ENCODE results near the gene STEAP3. TPM values are rescaled to one million over a fixed set of nuclear protein-coding genes. Genes with fewer than 3 reads are reported as not detected.

The STEAP3 gene
- total RNA-seq, 6 experiments from 2014 or later, result 118 to 165 (median 131) TPM

GRCh38 chr2:119190321-119191111 is 33.1 kb upstream of the STEAP3 start:
- TF ChIP-seq POLR2A (IDR thresholded peaks at IDR 0.05) (no peak), CTCF (IDR thresholded peaks at IDR 0.05) (no peak)
- 52% methylated on average over 8 of the region's 8 CpGs for WGBS (ENCODE audit: insufficient coverage, low coverage, low lambda C conversion rate, missing lambda C conversion rate)
- intact Hi-C loops (cut with DNase I), result no loop called here
- Histone ChIP-seq H3K36me3 (no peaks in the 10 kb centered on the region), H3K27me3 (no peaks in the 10 kb centered on the region), H3K4me1 (peaks cover 0 to 8% (median 2%) of the 10 kb centered on the region in 4 donors), H3K27ac (no peak overlapping the region), H3K4me3 (no peak overlapping the region), H3K9me3 (no peaks in the 10 kb centered on the region)
- no peak for ATAC-seq
- no peak for DNase-seq

GRCh38 chr2:119192893-119193292 is 30.7 kb upstream of the STEAP3 start:
- no peak for ATAC-seq

GRCh38 chr2:119195001-119195400 is 28.6 kb upstream of the STEAP3 start:
- peak overlapping the region in 2 of 3 donors; percentile 20 for H3K27ac ChIP-seq
- TF ChIP-seq CTCF (IDR thresholded peaks at IDR 0.05) (no peak), POLR2A (IDR thresholded peaks at IDR 0.05) (no peak)
- H3K4me3 ChIP-seq, result no peak overlapping the region
- 57% methylated on average over 4 of the region's 5 CpGs for WGBS (ENCODE audit: insufficient coverage, low coverage, low lambda C conversion rate, missing lambda C conversion rate)
- peak; percentile 93 to 98 (median 96) for ATAC-seq
- no peaks in the 10 kb centered on the region for H3K27me3 ChIP-seq
- peak; percentile 72 to 90 (median 89) for DNase-seq
- no peaks in the 10 kb centered on the region for H3K9me3 ChIP-seq
- H3K36me3 ChIP-seq, result no peaks in the 10 kb centered on the region
- peaks cover 0 to 15% (median 6%) of the 10 kb centered on the region in 4 donors for H3K4me1 ChIP-seq
- intact Hi-C loops (cut with DNase I), result no loop called here

More at GRCh38 chr2:119192893-119193292, 30.7 kb upstream of the STEAP3 start:
- intact Hi-C loops (cut with DNase I), result no loop called here
- Histone ChIP-seq H3K4me3 (no peak overlapping the region), H3K27ac (no peak overlapping the region), H3K36me3 (no peaks in the 10 kb centered on the region), H3K27me3 (no peaks in the 10 kb centered on the region), H3K9me3 (no peaks in the 10 kb centered on the region), H3K4me1 (peaks cover 0 to 15% (median 6%) of the 10 kb centered on the region in 4 donors)
- WGBS (ENCODE audit: insufficient coverage, low coverage, low lambda C conversion rate, missing lambda C conversion rate), result 83% methylated on average over 6 of the region's 6 CpGs
- no peak for DNase-seq
- TF ChIP-seq POLR2A (IDR thresholded peaks at IDR 0.05), result no peak

GRCh38 chr2:119195887-119196286 is 27.7 kb upstream of the STEAP3 start:
- TF ChIP-seq CTCF (IDR thresholded peaks at IDR 0.05), result no peak
- TF ChIP-seq POLR2A (IDR thresholded peaks at IDR 0.05), result no peak
- no peak overlapping the region for H3K4me3 ChIP-seq
- no peaks in the 10 kb centered on the region for H3K36me3 ChIP-seq
- intact Hi-C loops (cut with DNase I), result no loop called here
- no peaks in the 10 kb centered on the region for H3K9me3 ChIP-seq
- ATAC-seq, result peak; percentile 39 to 67 (median 52)
- no peak overlapping the region for H3K27ac ChIP-seq
- peaks cover 0 to 15% (median 6%) of the 10 kb centered on the region in 4 donors for H3K4me1 ChIP-seq
- WGBS (ENCODE audit: insufficient coverage, low coverage, low lambda C conversion rate, missing lambda C conversion rate), result no CpG with 5 or more reads among the region's 2 CpGs
- H3K27me3 ChIP-seq, result no peaks in the 10 kb centered on the region
- DNase-seq, result no peak

Data from right lobe of liver (tissue), 6 donors.